ENCODE measurements around the gene ITGA11.

The ITGA11 gene

DNA sequence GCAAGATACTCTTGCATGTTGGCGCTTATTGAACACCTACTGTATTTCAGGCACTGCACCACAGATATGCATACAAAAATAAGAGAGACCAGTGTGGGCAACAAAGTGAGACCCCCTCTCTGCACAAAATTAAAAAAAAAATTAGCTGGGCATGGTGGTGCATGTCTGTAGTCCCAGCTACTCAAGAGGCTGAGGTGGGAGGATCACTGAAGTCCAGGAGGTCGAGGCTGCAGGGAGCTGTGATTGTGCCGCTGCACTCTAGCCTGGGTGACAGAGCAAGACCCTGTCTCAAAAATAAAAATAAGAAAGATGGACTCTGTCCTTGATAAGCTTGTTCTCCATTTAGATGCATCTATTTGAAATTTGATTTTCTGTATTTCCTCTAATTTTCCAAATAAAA is 133.6 kb downstream of the ITGA11 start:
- no peak for DNase-seq (ENCODE audit: low read depth in 1 of 2, low spot score in 1 of 2)

DNA sequence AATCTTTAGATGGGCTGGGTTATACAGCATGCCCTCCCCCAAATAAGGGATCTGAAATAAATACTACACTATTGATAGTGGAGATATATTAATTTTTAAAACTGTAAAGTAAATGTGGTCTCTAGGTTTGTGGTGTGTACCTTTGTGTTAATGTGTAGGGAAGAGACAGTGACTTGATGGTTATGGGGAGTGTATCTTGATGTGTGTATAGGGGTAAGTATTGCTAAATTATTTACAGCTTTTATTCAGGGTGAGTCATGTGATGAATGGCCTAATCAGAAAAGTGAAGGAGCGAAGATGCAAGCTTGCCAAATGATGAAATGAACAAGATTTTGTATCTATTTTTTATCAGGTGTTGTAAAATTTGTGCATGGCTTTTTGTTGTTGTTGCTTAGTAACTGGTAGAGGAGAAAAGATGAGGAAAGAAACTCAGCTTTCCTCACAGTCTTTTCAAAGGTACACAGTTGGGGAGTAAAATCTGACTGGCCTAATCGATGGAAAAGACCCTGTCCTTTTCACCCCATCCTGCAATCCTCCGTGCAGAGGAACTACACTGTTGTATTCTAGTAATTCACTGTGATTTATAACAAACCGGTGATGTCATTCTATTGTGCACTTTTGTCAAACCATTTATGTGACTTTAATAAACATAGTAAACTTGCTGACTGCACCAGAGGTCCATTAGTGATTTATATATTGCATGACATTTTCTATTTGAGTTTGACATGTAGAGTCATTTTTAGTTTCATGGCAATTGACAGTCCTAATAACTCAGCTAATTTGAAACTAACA is 136.8 kb downstream of the ITGA11 start:
- DNase-seq (ENCODE audit: low read depth in 1 of 2, low spot score in 1 of 2) = no peak

DNA sequence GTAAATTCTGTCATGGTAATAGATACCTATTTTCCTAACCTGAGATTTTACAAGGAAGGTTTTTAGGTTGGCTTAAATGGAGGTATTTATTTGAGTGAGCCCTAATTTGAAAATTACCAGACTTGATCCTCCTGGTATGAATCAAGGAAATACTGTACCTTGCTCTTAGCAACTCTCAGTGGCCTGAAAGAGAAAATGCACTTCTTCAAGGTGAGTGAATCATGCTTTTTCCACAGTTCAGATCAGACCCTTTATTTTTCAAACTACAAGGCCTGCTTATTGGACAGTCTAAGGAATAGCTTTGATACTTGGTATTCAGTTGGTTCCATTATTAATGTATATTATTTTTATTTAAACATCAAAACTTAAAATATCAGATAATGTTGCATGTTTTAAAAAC is 139.0 kb downstream of the ITGA11 start:
- no peak for DNase-seq (ENCODE audit: low read depth in 1 of 2, low spot score in 1 of 2)

DNA sequence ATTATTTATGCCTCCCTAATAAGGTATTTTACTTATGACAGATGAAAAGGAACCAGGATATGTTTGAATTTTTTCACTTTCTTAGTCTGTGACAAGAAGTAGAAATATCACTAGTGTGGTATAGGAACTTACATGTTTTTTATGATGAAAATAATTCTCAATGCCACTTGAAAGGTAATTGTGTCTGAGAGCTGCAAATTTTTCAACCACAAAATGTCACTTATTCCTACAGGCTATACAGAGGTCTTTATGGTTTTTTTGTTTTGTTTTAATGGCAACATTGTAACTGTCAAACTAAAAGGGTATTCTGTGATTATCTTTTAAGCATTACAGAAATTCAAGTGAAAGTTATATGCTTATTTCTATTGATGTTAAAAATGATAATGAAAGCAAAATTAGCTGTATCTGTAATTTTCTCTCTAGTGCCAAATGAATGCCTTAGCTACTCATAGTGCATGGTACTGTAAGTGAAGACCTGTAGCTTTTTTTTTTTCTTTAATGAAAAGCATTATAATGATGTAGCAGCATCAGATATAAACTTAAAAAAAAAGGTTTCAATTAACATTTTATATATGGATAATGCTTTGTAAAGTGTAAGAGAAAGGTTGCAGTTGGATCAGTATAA is 139.7 kb downstream of the ITGA11 start:
- DNase-seq (ENCODE audit: low read depth in 1 of 2, low spot score in 1 of 2) = no peak

- DNase-seq (ENCODE audit: low read depth in 1 of 2, low spot score in 1 of 2) = no peak
Measured at GRCh38 chr15:68290715-68291114, 141.2 kb downstream of the ITGA11 start.

DNA sequence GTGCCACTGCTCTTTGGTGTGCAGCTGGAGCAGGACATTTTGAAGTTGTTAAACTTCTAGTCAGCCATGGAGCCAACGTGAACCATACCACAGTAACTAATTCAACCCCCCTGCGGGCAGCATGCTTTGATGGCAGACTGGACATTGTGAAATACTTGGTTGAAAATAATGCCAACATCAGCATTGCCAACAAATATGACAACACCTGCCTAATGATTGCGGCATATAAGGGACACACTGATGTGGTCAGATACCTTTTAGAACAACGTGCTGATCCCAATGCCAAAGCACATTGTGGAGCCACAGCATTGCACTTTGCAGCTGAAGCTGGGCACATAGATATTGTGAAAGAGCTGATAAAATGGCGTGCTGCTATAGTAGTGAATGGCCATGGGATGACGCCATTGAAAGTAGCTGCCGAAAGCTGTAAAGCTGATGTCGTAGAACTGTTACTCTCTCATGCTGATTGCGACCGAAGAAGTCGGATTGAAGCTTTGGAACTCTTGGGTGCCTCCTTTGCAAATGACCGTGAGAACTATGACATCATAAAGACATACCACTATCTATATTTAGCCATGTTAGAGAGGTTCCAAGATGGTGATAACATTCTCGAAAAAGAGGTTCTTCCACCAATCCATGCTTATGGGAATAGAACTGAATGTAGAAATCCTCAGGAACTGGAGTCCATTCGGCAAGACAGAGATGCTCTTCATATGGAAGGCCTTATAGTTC is 142.2 kb downstream of the ITGA11 start:
- no peak for DNase-seq (ENCODE audit: low read depth in 1 of 2, low spot score in 1 of 2)

- no peak for DNase-seq (ENCODE audit: low read depth in 1 of 2, low spot score in 1 of 2)
Measured at GRCh38 chr15:68289057-68289456, 142.9 kb downstream of the ITGA11 start.

GRCh38 chr15:68286256-68286655 is 145.7 kb downstream of the ITGA11 start:
- no peak for DNase-seq (ENCODE audit: low read depth in 1 of 2, low spot score in 1 of 2)

DNA sequence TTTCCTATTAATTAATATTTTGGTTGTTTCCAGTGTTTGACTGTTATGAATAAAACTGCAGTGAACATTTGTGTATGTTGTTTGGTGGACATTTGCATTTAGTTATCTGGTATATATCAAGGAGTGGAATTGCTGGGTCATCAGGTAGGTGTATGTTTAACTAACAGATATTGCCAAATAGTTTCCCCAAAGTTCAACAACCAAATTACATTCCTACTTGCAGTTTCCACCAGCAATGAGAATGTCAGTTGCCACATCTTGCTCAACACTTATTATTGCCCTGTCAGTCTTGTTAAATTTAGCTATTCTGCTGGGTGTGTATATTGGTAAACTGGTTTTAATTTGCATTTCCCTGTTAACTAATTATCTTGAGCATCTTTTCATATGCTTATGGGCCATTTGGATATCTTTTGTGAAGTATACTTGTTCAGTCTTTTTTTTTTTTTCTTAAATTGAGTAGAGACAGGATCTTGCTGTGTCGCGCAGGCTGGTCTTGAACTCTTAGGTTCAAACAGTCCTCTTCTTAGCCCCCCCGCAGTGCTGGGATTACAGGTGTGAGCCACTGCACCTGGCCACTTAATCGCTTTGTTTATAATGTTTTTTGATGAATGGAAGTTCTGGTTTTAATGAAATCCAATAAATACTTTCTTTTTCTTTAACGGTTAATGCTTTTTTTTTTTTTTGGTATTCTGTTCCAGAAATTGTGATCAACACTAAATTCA is 146.5 kb downstream of the ITGA11 start:
- DNase-seq (ENCODE audit: low read depth in 1 of 2, low spot score in 1 of 2) = no peak

GRCh38 chr15:68284616-68285258 is 147.2 kb downstream of the ITGA11 start:
- no peak for DNase-seq (ENCODE audit: low read depth in 1 of 2, low spot score in 1 of 2)

- DNase-seq (ENCODE audit: low read depth in 1 of 2, low spot score in 1 of 2) = no peak
Measured at GRCh38 chr15:68283401-68283800, 148.6 kb downstream of the ITGA11 start.

DNA sequence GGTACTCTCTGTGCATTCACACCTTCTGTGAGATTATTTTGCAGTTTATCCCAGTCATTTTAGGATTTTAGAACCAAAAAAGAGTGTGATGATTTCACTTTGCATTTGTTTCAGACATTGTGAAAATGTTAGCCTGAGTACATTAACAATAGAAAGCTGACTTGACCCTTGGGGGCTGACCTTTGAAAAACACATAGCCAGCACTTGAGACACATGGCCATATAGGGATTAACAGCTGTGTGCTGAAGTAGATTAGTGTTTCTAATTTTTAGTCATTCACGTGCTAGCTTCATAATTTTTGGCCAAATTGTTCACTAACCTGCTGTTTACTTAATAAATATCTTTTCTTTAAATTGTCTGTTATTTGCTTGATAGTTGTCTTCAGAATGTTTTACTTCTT is 151.0 kb downstream of the ITGA11 start:
- DNase-seq (ENCODE audit: low read depth in 1 of 2, low spot score in 1 of 2) = no peak

DNA sequence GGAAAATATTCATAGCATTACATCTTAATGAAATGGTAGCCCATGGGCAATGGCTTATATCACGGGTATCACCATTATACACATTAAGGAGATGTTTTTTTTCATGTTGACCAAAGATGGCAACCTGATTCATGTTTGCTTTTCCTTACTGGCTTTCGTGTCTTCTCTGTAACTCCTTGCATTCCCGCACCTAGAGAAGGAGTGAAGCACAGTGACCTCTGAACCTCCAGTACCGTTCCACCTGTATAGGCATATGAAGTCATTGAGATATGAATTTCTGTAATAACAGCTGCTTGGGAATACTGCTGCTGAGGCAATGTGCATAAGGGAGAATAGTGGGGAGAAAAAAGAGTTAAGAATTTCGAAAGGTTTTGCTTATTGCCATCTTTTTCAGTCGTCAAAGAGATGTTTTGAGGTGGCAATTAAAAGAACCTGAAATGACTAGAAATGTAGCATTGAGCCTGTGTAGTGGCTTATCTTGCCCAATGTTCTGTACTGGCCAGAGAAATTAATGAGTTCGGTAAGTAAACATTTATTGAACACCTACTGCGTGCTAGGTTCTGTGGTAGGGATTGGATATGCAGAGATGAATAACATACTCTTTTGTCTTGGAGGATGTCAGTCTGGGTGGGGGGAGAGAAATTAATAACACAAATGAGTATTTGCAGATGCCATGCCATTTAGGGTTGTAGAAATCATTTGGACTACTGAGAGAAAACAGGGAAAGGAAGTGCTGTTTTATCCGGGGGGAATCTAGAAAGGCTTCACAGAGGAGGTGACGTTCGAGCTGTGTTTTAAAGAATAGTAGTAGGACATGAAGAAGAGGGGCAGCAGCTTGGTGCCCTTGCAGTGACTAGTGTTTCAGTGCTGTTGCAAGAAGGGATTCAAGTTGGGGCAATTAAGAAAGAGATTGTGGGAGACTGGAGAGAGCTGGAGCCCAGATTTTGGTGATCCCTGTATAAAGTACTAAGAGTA is 151.9 kb downstream of the ITGA11 start:
- DNase-seq (ENCODE audit: low read depth in 1 of 2, low spot score in 1 of 2) = no peak

DNA sequence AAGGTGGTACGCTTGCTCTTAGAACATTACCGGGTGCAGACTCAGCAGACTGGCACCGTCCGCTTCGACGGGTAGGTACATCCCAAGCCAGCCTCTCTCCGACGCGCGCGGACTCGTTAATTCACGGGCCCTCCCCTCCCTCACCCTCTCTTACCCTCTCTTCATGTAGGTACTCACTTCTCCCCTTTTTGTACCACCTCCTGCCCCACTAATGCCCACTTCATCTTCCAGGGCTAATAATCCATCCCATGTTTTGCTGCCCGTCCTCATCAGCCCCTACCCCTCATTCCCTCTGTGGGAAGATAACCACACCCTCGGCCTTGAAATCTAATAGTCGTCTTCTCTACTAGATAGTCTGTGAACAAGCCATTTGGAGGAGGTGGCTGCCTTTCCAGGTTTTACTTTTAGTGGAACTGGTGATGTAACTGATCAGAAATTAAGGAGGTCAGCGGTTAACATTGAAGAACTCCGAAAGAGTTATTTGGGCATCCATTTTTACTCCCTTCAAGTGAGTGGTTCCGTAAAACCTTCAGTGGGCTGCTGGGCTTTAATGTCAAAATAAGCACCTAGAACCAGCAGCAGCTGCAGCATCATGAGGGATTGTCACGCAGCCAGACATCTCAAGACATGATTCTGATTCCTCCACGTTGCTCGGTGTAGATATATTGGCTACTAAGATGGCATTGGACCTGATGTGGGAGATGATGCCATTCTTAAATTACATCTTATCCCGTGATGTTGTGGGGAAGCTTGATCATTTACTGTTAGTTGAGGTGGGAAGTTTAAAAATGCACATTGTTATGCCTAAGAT is 153.2 kb downstream of the ITGA11 start:
- no peak for DNase-seq (ENCODE audit: low read depth in 1 of 2, low spot score in 1 of 2)

DNA sequence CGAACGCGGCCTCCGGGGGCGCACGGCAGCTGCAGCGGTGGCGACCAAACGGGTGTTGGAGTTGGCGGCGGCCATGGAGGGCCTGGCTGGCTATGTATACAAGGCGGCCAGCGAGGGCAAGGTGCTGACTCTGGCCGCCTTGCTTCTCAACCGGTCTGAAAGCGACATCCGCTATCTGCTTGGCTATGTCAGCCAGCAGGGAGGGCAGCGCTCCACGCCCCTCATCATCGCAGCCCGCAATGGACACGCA is 153.7 kb downstream of the ITGA11 start:
- peak; percentile 60 to 65 for DNase-seq (ENCODE audit: low read depth in 1 of 2, low spot score in 1 of 2)

DNA sequence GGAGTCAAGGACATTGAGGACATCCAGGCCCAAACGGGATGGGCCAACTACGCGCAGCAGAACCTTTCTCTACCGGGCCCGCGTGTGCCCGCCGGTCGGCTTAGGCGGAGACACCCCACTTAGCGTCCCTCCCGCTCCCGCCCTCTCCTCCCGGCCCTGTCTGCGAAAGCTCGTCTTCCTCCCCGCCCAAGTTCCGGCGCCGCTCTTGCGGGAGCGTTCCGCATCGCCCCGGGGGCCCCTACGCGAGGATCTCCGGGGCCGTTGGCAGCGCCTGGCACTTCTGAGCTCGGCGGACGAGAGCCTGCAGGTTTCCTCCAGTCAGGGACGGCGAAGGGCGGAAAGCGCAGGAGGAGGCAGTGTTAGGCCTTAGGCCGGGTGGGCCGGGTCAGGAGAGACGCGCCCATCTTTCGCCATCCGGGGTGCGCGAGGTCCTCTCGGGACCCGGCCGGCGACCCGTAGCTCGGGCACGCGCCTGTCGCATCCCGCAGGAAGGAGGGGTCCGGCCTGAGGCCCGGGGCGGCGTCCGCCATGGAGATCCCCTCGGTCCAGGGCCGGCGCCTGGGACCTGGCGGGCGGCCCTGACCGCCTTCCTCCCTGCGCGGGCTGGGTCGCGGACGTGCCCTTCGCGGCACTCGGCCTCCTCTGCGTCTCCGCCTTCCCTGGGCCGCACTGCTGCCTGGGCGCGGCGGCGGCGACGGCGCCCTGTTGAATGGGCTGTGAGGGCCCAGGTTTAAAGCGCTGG is 154.2 kb downstream of the ITGA11 start, which contains the start of gene FEM1B:
TSS of gene FEM1B (plus strand) at position 143 of the 742 bp plus-strand sequence. CDS start 673 bp downstream, outside the sequence.
- peak; percentile 72 to 81 for DNase-seq (ENCODE audit: low read depth in 1 of 2, low spot score in 1 of 2)

- no peak for DNase-seq (ENCODE audit: low read depth in 1 of 2, low spot score in 1 of 2)
Measured at GRCh38 chr15:68277131-68277602, 154.8 kb downstream of the ITGA11 start.

DNA sequence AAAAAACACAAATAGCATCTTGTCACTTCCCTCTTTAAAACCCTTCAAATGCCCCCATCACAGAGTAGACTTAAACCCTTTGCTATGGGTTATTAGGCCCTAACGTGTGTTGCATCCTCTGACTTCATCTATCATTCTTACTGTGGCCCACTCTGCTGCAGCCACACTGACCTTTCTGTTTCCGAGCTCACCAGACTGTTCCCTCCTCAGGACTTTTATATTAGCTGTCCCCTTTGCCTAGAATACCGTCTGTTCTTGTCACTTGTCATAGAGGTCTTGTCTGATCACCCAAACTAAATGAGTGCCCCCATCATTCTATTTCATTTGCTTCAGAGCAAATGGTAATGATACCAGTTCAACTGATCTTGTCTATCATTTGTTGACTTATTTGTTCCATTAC is 155.3 kb downstream of the ITGA11 start:
- DNase-seq (ENCODE audit: low read depth in 1 of 2, low spot score in 1 of 2) = no peak

Measured in activated T-helper 1 cell treated with anti-CD3 and anti-CD28 coated beads, Interleukin-2, amount 50 U/mL, for 16 hours (primary cell).